SK-N-SH (cell line): ENCODE measurements around the gene CTCF. TPM values are rescaled to one million over a fixed set of nuclear protein-coding genes. Genes with fewer than 3 reads are reported as not detected.

Source experiments
- CTCF ChIA-PET: fragments of 300-600, 350-600 bp; formaldehyde crosslinking; extraction: SDS; loops from one replicate; lab custom pipeline; 2021; lab: Yijun Ruan, JAX
- POLR2A ChIA-PET: fragments of 350-600 bp; sonication (Branson Sonifier 250); formaldehyde crosslinking; extraction: SDS; loops from one replicate; lab custom pipeline; 2020; ENCODE audit warnings: antibody characterized with exemption, inconsistent platforms; lab: Yijun Ruan, JAX
- DNase-seq: peaks from one replicate; pipeline ENCODE4 v3.0.0; 2012
- H2AFZ ChIP-seq: fragments of 200-600 bp; sonication (generic); 2 replicates; pipeline ENCODE4 v1.8.1; 2016; ENCODE audit warnings: antibody characterized with exemption, mild to moderate bottlenecking, low read depth
- H3F3A ChIP-seq: fragments of 200-600 bp; sonication (generic); replicated peaks from 2 replicates; pipeline ENCODE3; 2016; ENCODE audit warnings: antibody characterized with exemption, mild to moderate bottlenecking; ENCODE audit not compliant: insufficient read depth
- H3K27ac ChIP-seq, 2 experiments: fragments of 200-500 bp in 1 of 2; fragments of 200-600 bp in 1 of 2; sonication (Bioruptor generic) in 1 of 2; sonication (generic), shearing (Covaris generic) in 1 of 2; 2 replicates each; pipeline versions ENCODE4 v1.5.1 to v1.6.1; 2014 to 2016; ENCODE audit warnings: low read depth in 2 of 2, inconsistent platforms in 1 of 2, low read length in 1 of 2, mild to moderate bottlenecking in 1 of 2, mixed read lengths in 1 of 2
- H3K27me3 ChIP-seq: fragments of 200-600 bp; sonication (generic), shearing (Covaris generic); 2 replicates; pipeline ENCODE4 v1.6.1; 2016; ENCODE audit warnings: mixed run types; ENCODE audit not compliant: insufficient read depth
- H3K36me3 ChIP-seq, 2 experiments: fragments of 200-500 bp in 1 of 2; fragments of 200-600 bp in 1 of 2; sonication (Bioruptor generic) in 1 of 2; sonication (generic) in 1 of 2; replicated peaks in 1 of 2; 2 replicates each; pipeline versions ENCODE3 to v1.5.1; 2014 to 2016; ENCODE audit warnings: low read length in 1 of 2, mild to moderate bottlenecking in 1 of 2; ENCODE audit not compliant: insufficient read depth in 2 of 2, control insufficient read depth in 1 of 2
- H3K4me1 ChIP-seq, 2 experiments: fragments of 200-500 bp in 1 of 2; fragments of 200-600 bp in 1 of 2; sonication (Bioruptor generic) in 1 of 2; sonication (generic), shearing (Covaris generic) in 1 of 2; 2 replicates each; pipeline versions ENCODE4 v1.5.1 to v1.6.1; 2014 to 2016; ENCODE audit warnings: low read depth in 1 of 2, low read length in 1 of 2, mixed run types in 1 of 2; ENCODE audit not compliant: insufficient read depth in 2 of 2, control insufficient read depth in 1 of 2
- H3K4me2 ChIP-seq: fragments of 200-600 bp; sonication (generic), shearing (Covaris generic); 2 replicates; pipeline ENCODE4 v1.6.1; 2017; ENCODE audit warnings: mixed run types
- H3K4me3 ChIP-seq, 2 experiments: fragments of 200-500 bp in 1 of 2; fragments of 200-600 bp in 1 of 2; sonication (Bioruptor generic) in 1 of 2; sonication (generic), shearing (Covaris generic) in 1 of 2; 2 replicates each; pipeline versions ENCODE4 v1.5.1 to v1.8.1; 2014 to 2016; ENCODE audit warnings: low read depth in 2 of 2, inconsistent platforms in 1 of 2, low read length in 1 of 2, mild to moderate bottlenecking in 1 of 2, mixed read lengths in 1 of 2, moderate library complexity in 1 of 2
- H3K79me2 ChIP-seq: fragments of 200-600 bp; sonication (generic); 2 replicates; pipeline ENCODE4 v1.8.1; 2017; ENCODE audit warnings: mild to moderate bottlenecking; ENCODE audit not compliant: insufficient read depth
- H3K9ac ChIP-seq: fragments of 200-600 bp; sonication (generic); 2 replicates; pipeline ENCODE4 v1.6.1; 2017; ENCODE audit warnings: mixed run types
- H3K9me2 ChIP-seq: fragments of 200-600 bp; sonication (generic); 2 replicates; pipeline ENCODE4 v1.6.1; 2017; ENCODE audit warnings: mixed run types
- H3K9me3 ChIP-seq: fragments of 200-600 bp; sonication (generic); 2 replicates; pipeline ENCODE4 v1.6.1; 2017; ENCODE audit warnings: mixed run types, mild to moderate bottlenecking, moderate library complexity
- H4K20me1 ChIP-seq: fragments of 200-600 bp; sonication (generic); 2 replicates; pipeline ENCODE4 v1.6.1; 2017; ENCODE audit warnings: mild to moderate bottlenecking, mixed run types; ENCODE audit not compliant: insufficient read depth
- FOXM1 ChIP-seq: IDR thresholded peaks from 2 replicates; pipeline ENCODE4 v1.4.0; 2012; ENCODE audit warnings: low read depth, mild to moderate bottlenecking
- GATA2 ChIP-seq: sonication (generic); formaldehyde crosslinking; IDR thresholded peaks from 2 replicates; pipeline ENCODE4 v1.5.0; 2020; ENCODE audit warnings: mild to moderate bottlenecking, missing genetic modification reagents
- NFIC ChIP-seq: IDR thresholded peaks from 2 replicates; pipeline ENCODE4 v1.4.0; 2012; ENCODE audit warnings: borderline replicate concordance
- POLR2AphosphoS5 ChIP-seq: IDR thresholded peaks from 2 replicates; pipeline ENCODE4 v1.6.1; 2012; ENCODE audit warnings: low read depth, low read length
- RXRA ChIP-seq: IDR thresholded peaks from 2 replicates; pipeline ENCODE4 v1.4.0; 2012; ENCODE audit warnings: low read depth, mild to moderate bottlenecking, borderline replicate concordance
- TAF1 ChIP-seq: IDR thresholded peaks from 2 replicates; pipeline ENCODE4 v1.6.1; 2012; ENCODE audit warnings: low read depth, mild to moderate bottlenecking, low read length, moderate library complexity, borderline replicate concordance
- TEAD4 ChIP-seq: IDR thresholded peaks from 2 replicates; pipeline ENCODE4 v1.4.0; 2012; ENCODE audit warnings: mild to moderate bottlenecking, borderline replicate concordance; ENCODE audit not compliant: insufficient read depth
- YY1 ChIP-seq: IDR thresholded peaks from 2 replicates; pipeline ENCODE4 v1.4.0; 2012; ENCODE audit warnings: low read depth, mild to moderate bottlenecking
- WGBS: methylation state at CpG from one replicate; pipeline ENCODE4 v1.1.6; 2017; ENCODE audit warnings: low lambda C conversion rate; 5-methylcytosine and 5-hydroxymethylcytosine counted together
- polyA plus RNA-seq, 3 experiments: library from polyadenylated mRNA; depleted of rRNA; stranded (reverse); fragments of >200 nt; gene quantifications; 2 replicates each; pipeline ENCODE4 v1.2.3, GENCODE V29; 2012
- TF ChIP-seq, protein P1 (sequence below): IDR thresholded peaks from 2 replicates; pipeline ENCODE4 v1.6.1; 2012; ENCODE audit warnings: mild to moderate bottlenecking, low read depth, low read length, moderate library complexity
- TF ChIP-seq, protein P2 (sequence below): IDR thresholded peaks from 2 replicates; pipeline ENCODE4 v1.4.0; 2012; ENCODE audit warnings: low read depth, borderline replicate concordance
- TF ChIP-seq, protein P3 (sequence below): IDR thresholded peaks from 2 replicates; pipeline ENCODE4 v1.4.0; 2012; ENCODE audit warnings: low read depth, borderline replicate concordance
- TF ChIP-seq, protein P4 (sequence below): fragments of 150-350 bp; IDR thresholded peaks from 2 replicates; pipeline ENCODE4 v1.6.1; 2017; ENCODE audit warnings: antibody characterized with exemption, low read length, low read depth, borderline replicate concordance

The CTCF gene
- polyA plus RNA-seq, 1 of the 3 experiments (the other 2 are of a cell fraction): 19.6 TPM

DNA sequence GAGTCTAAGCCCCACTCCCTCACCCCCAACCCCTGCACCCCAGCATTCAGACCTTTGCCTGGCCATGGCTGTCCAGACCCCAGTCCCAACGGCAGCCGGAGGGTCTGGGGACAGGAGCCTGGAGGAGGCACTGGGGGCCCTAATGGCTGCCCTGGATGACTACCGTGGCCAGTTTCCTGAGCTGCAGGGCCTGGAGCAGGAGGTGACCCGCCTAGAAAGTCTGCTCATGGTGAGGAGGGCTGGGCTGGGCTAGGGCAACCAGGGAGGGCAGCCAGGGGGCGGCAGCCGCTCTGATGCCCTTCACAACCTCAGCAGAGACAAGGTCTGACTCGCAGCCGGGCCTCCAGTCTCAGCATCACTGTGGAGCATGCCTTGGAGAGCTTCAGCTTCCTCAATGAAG, 19.3 kb upstream of the CTCF start:
- Histone ChIP-seq H2AFZ (no peak overlapping the region), H4K20me1 (peaks cover 51% of the 10 kb centered on the region), H3K9me2 (no peaks in the 10 kb centered on the region), H3K9ac (no peak overlapping the region), H3K36me3 (peaks cover 34 to 59% of the 10 kb centered on the region in 2 experiments), H3K4me1 (peaks cover 0 to 3% of the 10 kb centered on the region in 2 experiments; a peak in 1 of 4 replicates), H3K27ac (no peak overlapping the region), H3K27me3 (no peaks in the 10 kb centered on the region), H3F3A (peaks cover 9% of the 10 kb centered on the region), H3K79me2 (peaks cover 24% of the 10 kb centered on the region; the same call in 1 of the 2 replicates), H3K4me3 (no peak overlapping the region), H3K9me3 (no peaks in the 10 kb centered on the region), H3K4me2 (no peak overlapping the region)
- no peak for DNase-seq
- WGBS: 98% methylated on average over 7 of the region's 8 CpGs
- TF ChIP-seq, protein P1, sequence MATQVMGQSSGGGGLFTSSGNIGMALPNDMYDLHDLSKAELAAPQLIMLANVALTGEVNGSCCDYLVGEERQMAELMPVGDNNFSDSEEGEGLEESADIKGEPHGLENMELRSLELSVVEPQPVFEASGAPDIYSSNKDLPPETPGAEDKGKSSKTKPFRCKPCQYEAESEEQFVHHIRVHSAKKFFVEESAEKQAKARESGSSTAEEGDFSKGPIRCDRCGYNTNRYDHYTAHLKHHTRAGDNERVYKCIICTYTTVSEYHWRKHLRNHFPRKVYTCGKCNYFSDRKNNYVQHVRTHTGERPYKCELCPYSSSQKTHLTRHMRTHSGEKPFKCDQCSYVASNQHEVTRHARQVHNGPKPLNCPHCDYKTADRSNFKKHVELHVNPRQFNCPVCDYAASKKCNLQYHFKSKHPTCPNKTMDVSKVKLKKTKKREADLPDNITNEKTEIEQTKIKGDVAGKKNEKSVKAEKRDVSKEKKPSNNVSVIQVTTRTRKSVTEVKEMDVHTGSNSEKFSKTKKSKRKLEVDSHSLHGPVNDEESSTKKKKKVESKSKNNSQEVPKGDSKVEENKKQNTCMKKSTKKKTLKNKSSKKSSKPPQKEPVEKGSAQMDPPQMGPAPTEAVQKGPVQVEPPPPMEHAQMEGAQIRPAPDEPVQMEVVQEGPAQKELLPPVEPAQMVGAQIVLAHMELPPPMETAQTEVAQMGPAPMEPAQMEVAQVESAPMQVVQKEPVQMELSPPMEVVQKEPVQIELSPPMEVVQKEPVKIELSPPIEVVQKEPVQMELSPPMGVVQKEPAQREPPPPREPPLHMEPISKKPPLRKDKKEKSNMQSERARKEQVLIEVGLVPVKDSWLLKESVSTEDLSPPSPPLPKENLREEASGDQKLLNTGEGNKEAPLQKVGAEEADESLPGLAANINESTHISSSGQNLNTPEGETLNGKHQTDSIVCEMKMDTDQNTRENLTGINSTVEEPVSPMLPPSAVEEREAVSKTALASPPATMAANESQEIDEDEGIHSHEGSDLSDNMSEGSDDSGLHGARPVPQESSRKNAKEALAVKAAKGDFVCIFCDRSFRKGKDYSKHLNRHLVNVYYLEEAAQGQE: no peak
- no peak for TF ChIP-seq YY1
- TF ChIP-seq, protein P2, sequence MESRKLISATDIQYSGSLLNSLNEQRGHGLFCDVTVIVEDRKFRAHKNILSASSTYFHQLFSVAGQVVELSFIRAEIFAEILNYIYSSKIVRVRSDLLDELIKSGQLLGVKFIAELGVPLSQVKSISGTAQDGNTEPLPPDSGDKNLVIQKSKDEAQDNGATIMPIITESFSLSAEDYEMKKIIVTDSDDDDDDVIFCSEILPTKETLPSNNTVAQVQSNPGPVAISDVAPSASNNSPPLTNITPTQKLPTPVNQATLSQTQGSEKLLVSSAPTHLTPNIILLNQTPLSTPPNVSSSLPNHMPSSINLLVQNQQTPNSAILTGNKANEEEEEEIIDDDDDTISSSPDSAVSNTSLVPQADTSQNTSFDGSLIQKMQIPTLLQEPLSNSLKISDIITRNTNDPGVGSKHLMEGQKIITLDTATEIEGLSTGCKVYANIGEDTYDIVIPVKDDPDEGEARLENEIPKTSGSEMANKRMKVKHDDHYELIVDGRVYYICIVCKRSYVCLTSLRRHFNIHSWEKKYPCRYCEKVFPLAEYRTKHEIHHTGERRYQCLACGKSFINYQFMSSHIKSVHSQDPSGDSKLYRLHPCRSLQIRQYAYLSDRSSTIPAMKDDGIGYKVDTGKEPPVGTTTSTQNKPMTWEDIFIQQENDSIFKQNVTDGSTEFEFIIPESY: no peak
- TF ChIP-seq RXRA: no peak
- TF ChIP-seq FOXM1: no peak
- no peak for TF ChIP-seq TAF1
- TF ChIP-seq, protein P3, sequence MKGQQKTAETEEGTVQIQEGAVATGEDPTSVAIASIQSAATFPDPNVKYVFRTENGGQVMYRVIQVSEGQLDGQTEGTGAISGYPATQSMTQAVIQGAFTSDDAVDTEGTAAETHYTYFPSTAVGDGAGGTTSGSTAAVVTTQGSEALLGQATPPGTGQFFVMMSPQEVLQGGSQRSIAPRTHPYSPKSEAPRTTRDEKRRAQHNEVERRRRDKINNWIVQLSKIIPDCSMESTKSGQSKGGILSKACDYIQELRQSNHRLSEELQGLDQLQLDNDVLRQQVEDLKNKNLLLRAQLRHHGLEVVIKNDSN: no peak
- no peak for TF ChIP-seq NFIC
- no peak for TF ChIP-seq TEAD4
- TF ChIP-seq GATA2 (CRISPR knock-in tag): no peak
- TF ChIP-seq, protein P4, sequence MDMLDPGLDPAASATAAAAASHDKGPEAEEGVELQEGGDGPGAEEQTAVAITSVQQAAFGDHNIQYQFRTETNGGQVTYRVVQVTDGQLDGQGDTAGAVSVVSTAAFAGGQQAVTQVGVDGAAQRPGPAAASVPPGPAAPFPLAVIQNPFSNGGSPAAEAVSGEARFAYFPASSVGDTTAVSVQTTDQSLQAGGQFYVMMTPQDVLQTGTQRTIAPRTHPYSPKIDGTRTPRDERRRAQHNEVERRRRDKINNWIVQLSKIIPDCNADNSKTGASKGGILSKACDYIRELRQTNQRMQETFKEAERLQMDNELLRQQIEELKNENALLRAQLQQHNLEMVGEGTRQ: no peak
- no peak for TF ChIP-seq POLR2AphosphoS5
- ChIA-PET POLR2A (interaction anchor here (1.2 kb wide), 1 partner anchor 111 kb away, joined by 4 read pairs; no protein-coding TSS in a partner anchor), CTCF (interaction anchor here (1.9 to 15.5 kb wide), 5 partner anchors 12 to 125 kb away, joined by 8 to 263 read pairs (median 30); partner anchors contain the start of genes CARMIL2 and RIPOR1)
